Measurements from ENCODE around the gene MSH4. TPM values are rescaled to one million over a fixed set of nuclear protein-coding genes. Genes with fewer than 3 reads are reported as not detected.
"Not testable (repeated sequence)": the region's sequence is repeated elsewhere in the genome, so short reads cannot be mapped to it uniquely, and the experiment has no call there.

MSH4 gene
- total RNA-seq, 1 donor from 2014 or later = 0.34 TPM

- intact Hi-C loops (cut with micrococcal nuclease) = no loop called here
These were observed 126.0 kb downstream of the MSH4 start for GRCh38 chr1:75922698-75923097.

- intact Hi-C loops (cut with micrococcal nuclease) = no loop called here
These were observed 135.6 kb downstream of the MSH4 start, which contains the start of gene ASB17 for GRCh38 chr1:75932304-75932703. Gene ASB17 (minus strand): TSS chr1:75932404. CDS start chr1:75932291, 113 bp downstream.

- intact Hi-C loops (cut with micrococcal nuclease) = no loop called here
These were observed 140.4 kb downstream of the MSH4 start for GRCh38 chr1:75937034-75937433.

- intact Hi-C loops (cut with micrococcal nuclease) = not testable (repeated sequence)
These were observed 146.4 kb downstream of the MSH4 start for GRCh38 chr1:75943037-75943436.

GRCh38 chr1:75950176-75950575, 153.5 kb downstream of the MSH4 start:
- intact Hi-C loops (cut with micrococcal nuclease) = no loop called here

- intact Hi-C loops (cut with micrococcal nuclease) = no loop called here
These were observed 155.3 kb downstream of the MSH4 start for GRCh38 chr1:75952016-75952415.

GRCh38 chr1:75953461-75953860, 156.8 kb downstream of the MSH4 start:
- intact Hi-C loops (cut with micrococcal nuclease) = no loop called here

- intact Hi-C loops (cut with micrococcal nuclease) = no loop called here
These were observed 157.9 kb downstream of the MSH4 start for GRCh38 chr1:75954586-75954985.

Other genes starting within 250 kb of the MSH4 start
- not detected in 2 replicates for gene SLC44A5, start 185.8 kb upstream of the MSH4 start, total RNA-seq
- 43.4 and 44.6 TPM in 2 replicates for gene ACADM, start 72.2 kb upstream of the MSH4 start, total RNA-seq
- 136 and 138 TPM in 2 replicates for gene RABGGTB, start 10.6 kb upstream of the MSH4 start, total RNA-seq
- not detected in 2 replicates for gene ASB17, start 135.5 kb downstream of the MSH4 start, total RNA-seq

Data from T-helper 2 cell treated with Interferon-gamma antibody and Interleukin-4, amounts not matched to agents 100 ng/mL and 5 ng/mL, for 36 hours (primary cell).